ENCODE measurements around the gene SHISA2.

The SHISA2 gene

GRCh38 chr13:26017932-26018665, 33.7 kb downstream of the SHISA2 start:
- DNase-seq (ENCODE audit: low spot score), result no peak

GRCh38 chr13:26017196-26017921, 34.5 kb downstream of the SHISA2 start:
- no peak for DNase-seq (ENCODE audit: low spot score)

GRCh38 chr13:26016189-26016588, 35.6 kb downstream of the SHISA2 start:
- no peak for DNase-seq (ENCODE audit: low spot score)

- DNase-seq (ENCODE audit: low spot score), result no peak
Observed at GRCh38 chr13:26015271-26016125, 36.3 kb downstream of the SHISA2 start.

GRCh38 chr13:26012995-26013394, 38.8 kb downstream of the SHISA2 start:
- DNase-seq (ENCODE audit: low spot score), result no peak

- DNase-seq (ENCODE audit: low spot score), result peak; percentile 14
Observed at GRCh38 chr13:26011996-26012821, 39.6 kb downstream of the SHISA2 start.

- no peak for DNase-seq (ENCODE audit: low spot score)
Observed at GRCh38 chr13:26011208-26011573, 40.6 kb downstream of the SHISA2 start.

- no peak for DNase-seq (ENCODE audit: low spot score)
Observed at GRCh38 chr13:26010487-26011207, 41.2 kb downstream of the SHISA2 start.

GRCh38 chr13:26007261-26008125, 44.3 kb downstream of the SHISA2 start:
- no peak for DNase-seq (ENCODE audit: low spot score)
